IMR-90 (cell line): ENCODE measurements around the gene BMP7. TPM values are rescaled to one million over a fixed set of nuclear protein-coding genes. Genes with fewer than 3 reads are reported as not detected.

Source experiments
- ATAC-seq: fragments of 200-7000 bp; cut with Tn5 transposase; 2 replicates; pipeline ENCODE4 v1.9.1; 2020; ENCODE audit warnings: low read depth, mild to moderate bottlenecking, moderate library complexity
- BruUV-seq: library from RNA; stranded (reverse); fragments of 400-500 nt; replicated peaks from 2 replicates; lab custom pipeline; 2021; lab: Mats Ljungman, UMichigan
- CTCF ChIA-PET: fragments of 300-600 bp; formaldehyde crosslinking; extraction: SDS; loops from one replicate; lab custom pipeline; 2021; ENCODE audit warnings: antibody characterized with exemption; lab: Yijun Ruan, JAX
- POLR2A ChIA-PET: fragments of 300-600 bp; sonication (Branson Sonifier 250); formaldehyde crosslinking; loops from one replicate; lab custom pipeline; 2022; ENCODE audit warnings: antibody characterized with exemption; ENCODE audit not compliant: unreplicated experiment; lab: Charles Lee
- DNase-seq: peaks from one replicate; pipeline ENCODE4 v3.0.0; 2013
- H2AFZ ChIP-seq: replicated peaks from 2 replicates; pipeline ENCODE3; 2013; ENCODE audit warnings: low read length, mild to moderate bottlenecking; ENCODE audit not compliant: poor library complexity
- H2AK5ac ChIP-seq: 2 replicates; pipeline ENCODE4 v1.6.1; 2013; ENCODE audit warnings: low read depth, low read length, inconsistent platforms
- H2AK9ac ChIP-seq: replicated peaks from 2 replicates; pipeline ENCODE3; 2013; ENCODE audit warnings: mild to moderate bottlenecking, low read depth, low read length, moderate library complexity; ENCODE audit not compliant: poor library complexity
- H2BK120ac ChIP-seq: 2 replicates; pipeline ENCODE4 v1.6.1; 2013; ENCODE audit warnings: low read depth, low read length, inconsistent platforms
- H2BK15ac ChIP-seq: 3 replicates; pipeline ENCODE4 v1.6.1; 2013; ENCODE audit warnings: low read depth, low read length, inconsistent platforms
- H2BK20ac ChIP-seq: 2 replicates; pipeline ENCODE4 v1.6.1; 2013; ENCODE audit warnings: low read depth, mild to moderate bottlenecking, inconsistent platforms, low read length, moderate library complexity
- H2BK5ac ChIP-seq: 2 replicates; pipeline ENCODE4 v1.6.1; 2013; ENCODE audit warnings: mild to moderate bottlenecking, low read depth, low read length, inconsistent platforms; ENCODE audit not compliant: poor library complexity, severe bottlenecking
- H3K14ac ChIP-seq: replicated peaks from 2 replicates; pipeline ENCODE4 v1.6.1; 2013; ENCODE audit warnings: low read depth, low read length, inconsistent platforms
- H3K18ac ChIP-seq: 2 replicates; pipeline ENCODE4 v1.6.1; 2013; ENCODE audit warnings: low read depth, low read length, control low read depth
- H3K23ac ChIP-seq: 2 replicates; pipeline ENCODE4 v1.6.1; 2013; ENCODE audit warnings: low read depth, low read length, inconsistent platforms
- H3K27ac ChIP-seq: 2 replicates; pipeline ENCODE4 v1.5.1; 2013; ENCODE audit warnings: mild to moderate bottlenecking, control low read depth, low read length; ENCODE audit not compliant: insufficient read depth
- H3K27me3 ChIP-seq: 2 replicates; pipeline ENCODE4 v1.6.1; 2013; ENCODE audit warnings: low read length; ENCODE audit not compliant: control insufficient read depth, insufficient read depth
- H3K36me3 ChIP-seq: 2 replicates; pipeline ENCODE4 v1.6.1; 2013; ENCODE audit warnings: low read length, mixed read lengths; ENCODE audit not compliant: control insufficient read depth, insufficient read depth
- H3K4ac ChIP-seq: 2 replicates; pipeline ENCODE4 v1.6.1; 2013; ENCODE audit warnings: low read depth, low read length, inconsistent platforms
- H3K4me1 ChIP-seq: 2 replicates; pipeline ENCODE4 v1.6.1; 2013; ENCODE audit warnings: low read length, mixed read lengths; ENCODE audit not compliant: control insufficient read depth, insufficient read depth
- H3K4me2 ChIP-seq: 2 replicates; pipeline ENCODE4 v1.6.1; 2013; ENCODE audit warnings: low read depth, mild to moderate bottlenecking, control low read depth, low read length, moderate library complexity
- H3K4me3 ChIP-seq: 2 replicates; pipeline ENCODE4 v1.5.1; 2013; ENCODE audit warnings: low read depth, mild to moderate bottlenecking, control low read depth, low read length, moderate library complexity; ENCODE audit not compliant: insufficient read depth
- H3K56ac ChIP-seq: 2 replicates; pipeline ENCODE4 v1.6.1; 2013; ENCODE audit warnings: low read length, inconsistent platforms; ENCODE audit not compliant: insufficient read depth; ENCODE audit errors: extremely low read depth
- H3K79me1 ChIP-seq, 2 experiments: 2 replicates each; pipeline ENCODE4 v1.6.1; 2013; ENCODE audit warnings: low read length in 2 of 2, inconsistent platforms in 1 of 2, low read depth in 1 of 2
- H3K9ac ChIP-seq: 2 replicates; pipeline ENCODE4 v1.6.1; 2013; ENCODE audit warnings: low read depth, low read length, control low read depth
- H3K9me1 ChIP-seq: 2 replicates; pipeline ENCODE4 v1.6.1; 2013; ENCODE audit warnings: low read length, inconsistent platforms; ENCODE audit not compliant: insufficient read depth
- H3K9me3 ChIP-seq: 2 replicates; pipeline ENCODE4 v1.6.1; 2013; ENCODE audit warnings: low read length; ENCODE audit not compliant: control insufficient read depth, insufficient read depth
- H4K20me1 ChIP-seq: 2 replicates; pipeline ENCODE4 v1.6.1; 2013; ENCODE audit warnings: low read length, inconsistent platforms; ENCODE audit not compliant: insufficient read depth
- H4K5ac ChIP-seq: 2 replicates; pipeline ENCODE4 v1.6.1; 2013; ENCODE audit warnings: mild to moderate bottlenecking, low read depth, low read length, control low read depth
- H4K8ac ChIP-seq, 2 experiments: 2 replicates each; pipeline ENCODE4 v1.6.1; 2013; ENCODE audit warnings: low read depth in 2 of 2, low read length in 2 of 2, control low read depth in 1 of 2, inconsistent platforms in 1 of 2
- H4K91ac ChIP-seq: 2 replicates; pipeline ENCODE4 v1.6.1; 2013; ENCODE audit warnings: low read depth, low read length, inconsistent platforms; ENCODE audit not compliant: insufficient read depth
- MAZ ChIP-seq: IDR thresholded peaks from 2 replicates; pipeline ENCODE4 v1.6.1; 2012; ENCODE audit warnings: low read depth, mild to moderate bottlenecking, low read length, improper control_type of control experiment, moderate library complexity, borderline replicate concordance
- NFE2L2 ChIP-seq: fragments of 150-350 bp; IDR thresholded peaks from 2 replicates; pipeline ENCODE4 v1.6.1; 2016; ENCODE audit warnings: low read depth, mild to moderate bottlenecking, low read length
- POLR2A ChIP-seq: IDR thresholded peaks from 2 replicates; pipeline ENCODE4 v1.6.1; 2012; ENCODE audit warnings: mild to moderate bottlenecking, low read depth, low read length
- WGBS, 2 experiments: methylation state at CpG; one replicate each; pipeline versions ENCODE4 v1.1.5 to v1.1.7; 2013; ENCODE audit warnings: missing lambda C conversion rate in 2 of 2; ENCODE audit not compliant: insufficient read length in 1 of 2; ENCODE audit errors: extremely low coverage in 2 of 2; 5-methylcytosine and 5-hydroxymethylcytosine counted together
- dilution Hi-C: fragments of 300-500 bp; cut with HindIII; formaldehyde crosslinking; loops from one replicate; pipeline ENCODE4 v1.14.3; 2018; ENCODE audit warnings: low sequenced_read_pairs; ENCODE audit not compliant: unreplicated experiment
- in situ Hi-C: fragments of 300-500 bp; cut with MboI; formaldehyde crosslinking; loops from 3 replicates; pipeline ENCODE4 v1.14.3; 2019; ENCODE audit warnings: low sequenced_read_pairs, inconsistent platforms, mixed read lengths
- intact Hi-C: fragments of 100-400 bp; cut with micrococcal nuclease; formaldehyde crosslinking; loops from 2 replicates; pipeline ENCODE4 v1.10.0; 2022
- polyA plus RNA-seq, 3 experiments: library from polyadenylated mRNA; depleted of rRNA; stranded (reverse); fragments of >200 nt; gene quantifications; 2 replicates each; pipeline ENCODE4 v1.2.3, GENCODE V29; 2012; ENCODE audit warnings: low replicate concordance in 1 of 3
- total RNA-seq: library from RNA; depleted of rRNA; stranded (reverse); fragments of >200 nt; gene quantifications from 2 replicates; pipeline ENCODE4 v1.2.3, GENCODE V29; 2012
- TF ChIP-seq, protein P1 (sequence below): fragments of 150-350 bp; IDR thresholded peaks from 2 replicates; pipeline ENCODE4 v1.6.1; 2016; ENCODE audit warnings: low read depth, mild to moderate bottlenecking, low read length, moderate library complexity, borderline replicate concordance

Gene BMP7
- total and polyA plus RNA-seq, 2 of the 4 experiments (the other 2 are of a cell fraction) = not detected

GRCh38 chr20:57265997-57266290 lies 497 bp downstream of the BMP7 start:
- in situ Hi-C loops (no loop called here), intact Hi-C loops (no loop called here), dilution Hi-C loops (no loop called here)
- H3K4me2 ChIP-seq = no peak overlapping the region
- H2AK5ac ChIP-seq = no peak overlapping the region
- no peak overlapping the region for H2BK5ac ChIP-seq
- H4K8ac ChIP-seq = no peak overlapping the region
- H3K27ac ChIP-seq = no peak overlapping the region
- WGBS, 2 experiments = 1% methylated on average over 32 of the region's 39 CpGs; no CpG with 5 or more reads in 1 of the 2 experiments
- no peak overlapping the region for H2BK120ac ChIP-seq
- no peaks in the 10 kb centered on the region for H4K20me1 ChIP-seq
- H3K9me3 ChIP-seq = no peaks in the 10 kb centered on the region
- no peak overlapping the region for H2AK9ac ChIP-seq
- BruUV-seq = no TSS peak
- no peaks in the 10 kb centered on the region for H3K36me3 ChIP-seq
- H3K27me3 ChIP-seq = peaks cover 63% of the 10 kb centered on the region
- H3K4me3 ChIP-seq = no peak overlapping the region
- no peak overlapping the region for H3K56ac ChIP-seq
- ATAC-seq (no peak), DNase-seq (no peak)
- no peaks in the 10 kb centered on the region for H3K9me1 ChIP-seq
- POLR2A ChIA-PET = no interaction called here
- no peak overlapping the region for H2BK20ac ChIP-seq
- H2AFZ ChIP-seq = no peak overlapping the region
- no peak overlapping the region for H3K9ac ChIP-seq
- no peak overlapping the region for H4K91ac ChIP-seq
- TF ChIP-seq, protein P1, sequence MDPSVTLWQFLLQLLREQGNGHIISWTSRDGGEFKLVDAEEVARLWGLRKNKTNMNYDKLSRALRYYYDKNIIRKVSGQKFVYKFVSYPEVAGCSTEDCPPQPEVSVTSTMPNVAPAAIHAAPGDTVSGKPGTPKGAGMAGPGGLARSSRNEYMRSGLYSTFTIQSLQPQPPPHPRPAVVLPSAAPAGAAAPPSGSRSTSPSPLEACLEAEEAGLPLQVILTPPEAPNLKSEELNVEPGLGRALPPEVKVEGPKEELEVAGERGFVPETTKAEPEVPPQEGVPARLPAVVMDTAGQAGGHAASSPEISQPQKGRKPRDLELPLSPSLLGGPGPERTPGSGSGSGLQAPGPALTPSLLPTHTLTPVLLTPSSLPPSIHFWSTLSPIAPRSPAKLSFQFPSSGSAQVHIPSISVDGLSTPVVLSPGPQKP = no peak
- TF ChIP-seq MAZ (no peak), POLR2A (no peak), NFE2L2 (no peak)
- no peak overlapping the region for H3K4ac ChIP-seq
- CTCF ChIA-PET = no interaction called here
- H3K14ac ChIP-seq = no peak overlapping the region
- H3K79me1 ChIP-seq = no peaks in the 10 kb centered on the region
- no peak overlapping the region for H2BK15ac ChIP-seq
- H3K18ac ChIP-seq = no peak overlapping the region
- H3K23ac ChIP-seq = no peak overlapping the region
- H3K4me1 ChIP-seq = no peaks in the 10 kb centered on the region
- H4K5ac ChIP-seq = no peak overlapping the region
